GM18858 (cell line): ENCODE measurements around the gene NEURL1B.

Source experiments
- ATAC-seq: cut with Tn5 transposase; IDR thresholded peaks from one replicate; pipeline ENCODE4 v1.9.1; 2021; ENCODE audit not compliant: unreplicated experiment

NEURL1B gene

GRCh38 chr5:172728481-172729241 lies 87.6 kb downstream of the NEURL1B start:
- ATAC-seq = no peak

GRCh38 chr5:172729588-172729987 lies 88.5 kb downstream of the NEURL1B start:
- no peak for ATAC-seq

GRCh38 chr5:172730222-172730621 lies 89.2 kb downstream of the NEURL1B start:
- ATAC-seq = no peak

GRCh38 chr5:172730981-172731679 lies 90.1 kb downstream of the NEURL1B start:
- no peak for ATAC-seq

- no peak for ATAC-seq
These were observed 90.6 kb downstream of the NEURL1B start for GRCh38 chr5:172731680-172732074.

- ATAC-seq = no peak
These were observed 91.3 kb downstream of the NEURL1B start for GRCh38 chr5:172732201-172732865.

- no peak for ATAC-seq
These were observed 92.3 kb downstream of the NEURL1B start for GRCh38 chr5:172733131-172733973.

GRCh38 chr5:172733974-172734346 lies 92.9 kb downstream of the NEURL1B start:
- ATAC-seq = no peak

GRCh38 chr5:172735141-172735831 lies 94.2 kb downstream of the NEURL1B start:
- no peak for ATAC-seq

GRCh38 chr5:172736508-172737135 lies 95.6 kb downstream of the NEURL1B start:
- ATAC-seq = no peak

GRCh38 chr5:172739375-172739774 lies 98.3 kb downstream of the NEURL1B start:
- no peak for ATAC-seq

GRCh38 chr5:172740428-172741205 lies 99.6 kb downstream of the NEURL1B start:
- no peak for ATAC-seq
